Keratinocyte (primary cell): ENCODE results near the gene TENT4B. TPM values are rescaled to one million over a fixed set of nuclear protein-coding genes. Genes with fewer than 3 reads are reported as not detected.

ENCODE experiments used
- DNase-seq: peaks from one replicate; pipeline ENCODE4 v3.0.0-alpha.2; 2011; ENCODE audit warnings: low read depth, missing footprints, low spot score
- FAIRE-seq: peaks from 2 replicates; lab custom pipeline; 2011; peaks lifted over from hg19 to GRCh38; lab: Jason Lieb, UNC
- H2AFZ ChIP-seq: 2 replicates; pipeline ENCODE4 v1.6.0; 2012; ENCODE audit warnings: low read length, control low read depth, inconsistent platforms; ENCODE audit not compliant: control insufficient read depth
- H3K27ac ChIP-seq: 2 replicates; pipeline ENCODE4 v1.5.1; 2011; ENCODE audit warnings: low read length; ENCODE audit not compliant: control insufficient read depth, insufficient read depth
- H3K27me3 ChIP-seq: 3 replicates; pipeline ENCODE4 v1.6.0; 2011; ENCODE audit warnings: low read length; ENCODE audit not compliant: control insufficient read depth, insufficient read depth; ENCODE audit errors: extremely low read depth
- H3K36me3 ChIP-seq, 2 experiments: 2 replicates in 1 of 2; 3 replicates in 1 of 2; pipeline ENCODE4 v1.5.1; 2011; ENCODE audit warnings: low read length in 2 of 2, mild to moderate bottlenecking in 1 of 2; ENCODE audit not compliant: control insufficient read depth in 2 of 2, insufficient read depth in 2 of 2; ENCODE audit errors: extremely low read depth in 1 of 2
- H3K4me1 ChIP-seq: 3 replicates; pipeline ENCODE4 v1.5.1; 2011; ENCODE audit warnings: low read length; ENCODE audit not compliant: control insufficient read depth, insufficient read depth; ENCODE audit errors: extremely low read depth
- H3K4me2 ChIP-seq: 3 replicates; pipeline ENCODE4 v1.6.0; 2011; ENCODE audit warnings: low read depth, low read length; ENCODE audit not compliant: control insufficient read depth, insufficient read depth; ENCODE audit errors: extremely low read depth
- H3K4me3 ChIP-seq, 3 experiments: fragments of 200-600 bp in 1 of 3; sonication (generic) in 1 of 3; 2 replicates in 2 of 3; 3 replicates in 1 of 3; pipeline ENCODE4 v1.5.1; 2011 to 2016; ENCODE audit warnings: low read length in 3 of 3, mild to moderate bottlenecking in 3 of 3, control low read depth in 2 of 3, inconsistent platforms in 1 of 3, low read depth in 1 of 3, mixed read lengths in 1 of 3, mixed run types in 1 of 3, moderate library complexity in 1 of 3; ENCODE audit not compliant: control insufficient read depth in 2 of 3, insufficient read depth in 2 of 3; ENCODE audit errors: extremely low read depth in 1 of 3
- H3K79me2 ChIP-seq: 2 replicates; pipeline ENCODE4 v1.6.0; 2012; ENCODE audit warnings: low read length; ENCODE audit not compliant: control insufficient read depth, insufficient read depth
- H3K9ac ChIP-seq: 3 replicates; pipeline ENCODE4 v1.6.0; 2011; ENCODE audit warnings: low read length; ENCODE audit not compliant: control insufficient read depth, insufficient read depth; ENCODE audit errors: extremely low read depth
- H3K9me1 ChIP-seq: 3 replicates; pipeline ENCODE4 v1.6.0; 2011; ENCODE audit warnings: low read length; ENCODE audit not compliant: control insufficient read depth, insufficient read depth; ENCODE audit errors: extremely low read depth
- H3K9me3 ChIP-seq: 2 replicates; pipeline ENCODE4 v1.5.1; 2012; ENCODE audit warnings: low read depth, low read length; ENCODE audit not compliant: control insufficient read depth
- H4K20me1 ChIP-seq: 3 replicates; pipeline ENCODE4 v1.6.0; 2011; ENCODE audit warnings: low read length; ENCODE audit not compliant: control insufficient read depth, insufficient read depth; ENCODE audit errors: extremely low read depth
- EZH2 ChIP-seq: IDR thresholded peaks from one replicate; pipeline ENCODE4 v1.6.1; 2012; ENCODE audit warnings: inconsistent platforms, mild to moderate bottlenecking, low read length, moderate library complexity
- dilution Hi-C: fragments of 300-500 bp; cut with MboI; formaldehyde crosslinking; loops from one replicate; pipeline ENCODE4 v1.7.0; 2020; ENCODE audit warnings: low sequenced_read_pairs; ENCODE audit not compliant: extremely low pct_ligation_motif_present
- polyA plus RNA-seq, 5 experiments: library from polyadenylated mRNA; depleted of rRNA in 3 of 5; stranded (reverse) in 3 of 5; stranded (forward) in 1 of 5; unstranded in 1 of 5; fragments of >200 nt; gene quantifications; 1 replicate in 1 of 5; 2 replicates in 3 of 5; 3 replicates in 1 of 5; pipeline versions ENCODE4 v1.2.1 to v1.2.3, GENCODE V29; 2011 to 2012; ENCODE audit warnings: missing spikeins in 2 of 5, low read depth in 1 of 5, low replicate concordance in 1 of 5
- TF ChIP-seq, protein P1 (sequence below), 3 experiments: IDR thresholded peaks in 1 of 3; conservative IDR thresholded peaks in 1 of 3; optimal IDR thresholded peaks in 1 of 3; 2 replicates in 2 of 3; 3 replicates in 1 of 3; pipeline versions ENCODE3 to v1.5.1; 2011; ENCODE audit warnings: low read length in 3 of 3, mild to moderate bottlenecking in 3 of 3, moderate library complexity in 2 of 3, control low read depth in 1 of 3, inconsistent platforms in 1 of 3; ENCODE audit not compliant: insufficient read depth in 2 of 3; ENCODE audit errors: extremely low read depth in 1 of 3

TENT4B gene
- polyA plus RNA-seq, 1 donor (not counting 4 experiments of a cell fraction or from before 2014, with no cell fraction given) = 14.8 TPM

DNA sequence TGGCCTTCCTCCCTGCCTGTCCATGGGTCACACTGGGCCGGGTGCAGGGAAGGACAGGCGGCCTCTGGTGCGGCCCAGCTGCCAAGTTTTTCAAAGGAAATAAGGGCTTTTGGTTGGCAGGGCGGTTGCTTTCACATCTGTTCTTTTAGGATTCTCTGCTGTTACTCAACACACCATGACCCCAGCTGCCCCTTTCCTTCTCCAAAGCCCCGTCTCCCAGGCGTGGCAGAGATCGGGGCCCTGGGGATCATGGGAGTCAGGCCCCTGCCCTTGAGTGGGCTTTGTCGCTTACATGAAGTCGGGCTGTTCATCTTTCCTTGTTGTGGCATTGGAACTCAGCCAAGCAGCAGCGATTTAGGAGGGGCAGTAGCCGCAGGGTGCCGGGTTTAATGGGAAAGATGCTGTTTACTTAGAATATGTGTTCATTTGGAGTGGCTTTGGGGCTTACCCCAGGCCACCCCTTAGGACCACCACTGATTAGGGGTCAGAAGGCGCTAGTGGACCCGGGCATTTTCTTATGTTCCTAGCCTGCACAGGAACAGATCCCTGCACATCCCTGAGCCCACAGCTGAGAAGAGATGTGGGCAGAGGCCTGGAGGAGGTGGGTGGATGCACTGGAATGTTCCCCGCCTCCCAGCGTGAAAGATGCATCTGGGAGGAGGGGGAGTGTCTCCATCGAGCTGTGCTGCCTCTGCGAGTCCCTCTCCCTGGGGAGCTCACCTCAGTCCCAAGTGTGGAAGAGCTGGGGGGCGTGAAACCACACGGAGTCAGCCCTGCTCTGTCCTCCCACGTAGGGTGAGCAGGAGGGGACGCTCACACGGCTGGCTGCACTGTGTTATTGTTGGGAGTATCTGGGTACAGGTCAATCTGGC is 106.5 kb downstream of the TENT4B start:
- Histone ChIP-seq H3K36me3 (no peaks in the 10 kb centered on the region), H3K4me1 (peaks cover 13% of the 10 kb centered on the region), H3K9me1 (no peaks in the 10 kb centered on the region), H4K20me1 (no peaks in the 10 kb centered on the region), H2AFZ (no peak overlapping the region), H3K9ac (no peak overlapping the region), H3K4me3 (no peak overlapping the region), H3K4me2 (no peak overlapping the region), H3K9me3 (no peaks in the 10 kb centered on the region), H3K79me2 (no peaks in the 10 kb centered on the region), H3K27ac (no peak overlapping the region), H3K27me3 (no peaks in the 10 kb centered on the region)
- no peak for DNase-seq
- dilution Hi-C loops = no loop called here
- no peak for FAIRE-seq
- TF ChIP-seq, protein P1, sequence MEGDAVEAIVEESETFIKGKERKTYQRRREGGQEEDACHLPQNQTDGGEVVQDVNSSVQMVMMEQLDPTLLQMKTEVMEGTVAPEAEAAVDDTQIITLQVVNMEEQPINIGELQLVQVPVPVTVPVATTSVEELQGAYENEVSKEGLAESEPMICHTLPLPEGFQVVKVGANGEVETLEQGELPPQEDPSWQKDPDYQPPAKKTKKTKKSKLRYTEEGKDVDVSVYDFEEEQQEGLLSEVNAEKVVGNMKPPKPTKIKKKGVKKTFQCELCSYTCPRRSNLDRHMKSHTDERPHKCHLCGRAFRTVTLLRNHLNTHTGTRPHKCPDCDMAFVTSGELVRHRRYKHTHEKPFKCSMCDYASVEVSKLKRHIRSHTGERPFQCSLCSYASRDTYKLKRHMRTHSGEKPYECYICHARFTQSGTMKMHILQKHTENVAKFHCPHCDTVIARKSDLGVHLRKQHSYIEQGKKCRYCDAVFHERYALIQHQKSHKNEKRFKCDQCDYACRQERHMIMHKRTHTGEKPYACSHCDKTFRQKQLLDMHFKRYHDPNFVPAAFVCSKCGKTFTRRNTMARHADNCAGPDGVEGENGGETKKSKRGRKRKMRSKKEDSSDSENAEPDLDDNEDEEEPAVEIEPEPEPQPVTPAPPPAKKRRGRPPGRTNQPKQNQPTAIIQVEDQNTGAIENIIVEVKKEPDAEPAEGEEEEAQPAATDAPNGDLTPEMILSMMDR (optimal IDR thresholded peaks at IDR 0.05 in 1 of 3, IDR thresholded peaks at IDR 0.05 in 1 of 3, conservative IDR thresholded peaks at IDR 0.05 in 1 of 3; ENCODE audit: extremely low read depth in 1 of 3, insufficient read depth in 2 of 3, low read length in 3 of 3) = no peak
- no peak for TF ChIP-seq EZH2

GRCh38 chr16:50260206-50261159 is 107.4 kb downstream of the TENT4B start:
- DNase-seq = no peak
- Histone ChIP-seq H3K4me2 (no peak overlapping the region), H3K27ac (no peak overlapping the region)

More at GRCh38 chr16:50260206-50261159, 107.4 kb downstream of the TENT4B start:
- Histone ChIP-seq H3K27me3 (no peaks in the 10 kb centered on the region), H3K9me1 (no peaks in the 10 kb centered on the region), H3K4me3 (no peak overlapping the region), H3K4me1 (peaks cover 13% of the 10 kb centered on the region), H3K36me3 (no peaks in the 10 kb centered on the region), H3K9ac (no peak overlapping the region), H2AFZ (no peak overlapping the region), H4K20me1 (no peaks in the 10 kb centered on the region), H3K9me3 (no peaks in the 10 kb centered on the region), H3K79me2 (no peaks in the 10 kb centered on the region)
- dilution Hi-C loops = no loop called here
- FAIRE-seq = no peak
- TF ChIP-seq, protein P1 (optimal IDR thresholded peaks at IDR 0.05 in 1 of 3, IDR thresholded peaks at IDR 0.05 in 1 of 3, conservative IDR thresholded peaks at IDR 0.05 in 1 of 3; ENCODE audit: extremely low read depth in 1 of 3, insufficient read depth in 2 of 3, low read length in 3 of 3) = no peak
- no peak for TF ChIP-seq EZH2
